CD14-positive monocyte (primary cell): ENCODE measurements around the gene EFCC1. TPM values are rescaled to one million over a fixed set of nuclear protein-coding genes. Genes with fewer than 3 reads are reported as not detected.

Experiments
- DNase-seq, 3 donors: peaks; one replicate each; pipeline ENCODE4 v3.0.0-alpha.2; 2011 to 2022
- H2AFZ ChIP-seq: 2 replicates; pipeline ENCODE4 v1.6.0; 2012; ENCODE audit warnings: mild to moderate bottlenecking, low read depth, low read length, inconsistent platforms; ENCODE audit not compliant: insufficient read depth, poor library complexity, severe bottlenecking
- H3K27ac ChIP-seq, 2 donors: 1 replicate in 1 of 2; 2 replicates in 1 of 2; pipeline ENCODE4 v1.5.1; 2012 to 2013; ENCODE audit warnings: low read length in 2 of 2, control low read depth in 1 of 2, inconsistent platforms in 1 of 2, low read depth in 1 of 2, mild to moderate bottlenecking in 1 of 2
- H3K27me3 ChIP-seq, 2 donors: one replicate each; pipeline versions ENCODE4 v1.6.0 to v1.6.1; 2011 to 2013; ENCODE audit warnings: low read length in 2 of 2; ENCODE audit not compliant: control insufficient read depth in 2 of 2, insufficient read depth in 2 of 2
- H3K36me3 ChIP-seq, 2 donors: replicated peaks in 1 of 2; 1 replicate in 1 of 2; 2 replicates in 1 of 2; pipeline versions ENCODE4 v1.5.1 to v1.6.1; 2012 to 2013; ENCODE audit warnings: low read length in 2 of 2, control low read depth in 1 of 2, inconsistent platforms in 1 of 2, mild to moderate bottlenecking in 1 of 2; ENCODE audit not compliant: insufficient read depth in 2 of 2, control insufficient read depth in 1 of 2
- H3K4me1 ChIP-seq, 2 donors: 1 replicate in 1 of 2; 2 replicates in 1 of 2; pipeline versions ENCODE4 v1.5.1 to v1.6.1; 2012 to 2013; ENCODE audit warnings: low read length in 2 of 2, control low read depth in 1 of 2, inconsistent platforms in 1 of 2, mild to moderate bottlenecking in 1 of 2, moderate library complexity in 1 of 2; ENCODE audit not compliant: insufficient read depth in 2 of 2, control insufficient read depth in 1 of 2
- H3K4me2 ChIP-seq: replicated peaks from 2 replicates; pipeline ENCODE3; 2012; ENCODE audit warnings: low read length, moderate library complexity, mild to moderate bottlenecking; ENCODE audit not compliant: poor library complexity, severe bottlenecking; ENCODE audit errors: extremely low read depth
- H3K4me3 ChIP-seq, 3 experiments: fragments of 200-600 bp in 1 of 3; sonication (generic) in 1 of 3; replicated peaks in 1 of 3; 1 replicate in 2 of 3; 2 replicates in 1 of 3; pipeline ENCODE4 v1.5.1; 2011 to 2013; ENCODE audit warnings: low read length in 3 of 3, mild to moderate bottlenecking in 3 of 3, control low read depth in 2 of 3, low read depth in 2 of 3, inconsistent platforms in 1 of 3, moderate library complexity in 1 of 3
- H3K79me2 ChIP-seq: 2 replicates; pipeline ENCODE4 v1.6.0; 2012; ENCODE audit warnings: mild to moderate bottlenecking, control low read depth, inconsistent platforms, low read length, moderate library complexity; ENCODE audit not compliant: insufficient read depth
- H3K9ac ChIP-seq: 2 replicates; pipeline ENCODE4 v1.6.0; 2017; ENCODE audit warnings: low read length, mild to moderate bottlenecking; ENCODE audit not compliant: insufficient read depth, poor library complexity, severe bottlenecking
- H3K9me3 ChIP-seq, 2 donors: replicated peaks in 1 of 2; 1 replicate in 1 of 2; 2 replicates in 1 of 2; pipeline versions ENCODE4 v1.5.1 to v1.6.1; 2012 to 2013; ENCODE audit warnings: low read length in 2 of 2, control low read depth in 1 of 2; ENCODE audit not compliant: control insufficient read depth in 1 of 2, insufficient read depth in 1 of 2
- H4K20me1 ChIP-seq: 2 replicates; pipeline ENCODE4 v1.6.0; 2012; ENCODE audit warnings: mild to moderate bottlenecking, low read length, control low read depth, moderate library complexity; ENCODE audit not compliant: insufficient read depth
- H3K27ac Mint-ChIP-seq, 7 donors: one replicate each; pipeline ENCODE4 v1.8.0; 2020; ENCODE audit warnings: mild to moderate bottlenecking in 7 of 7, mixed read lengths in 7 of 7, moderate library complexity in 6 of 7, inconsistent platforms in 2 of 7
- H3K27me3 Mint-ChIP-seq, 3 donors: one replicate each; pipeline ENCODE4 v1.8.0; 2021 to 2022; ENCODE audit warnings: low read depth in 3 of 3, mild to moderate bottlenecking in 3 of 3, mixed read lengths in 3 of 3, moderate library complexity in 3 of 3, inconsistent platforms in 1 of 3
- H3K36me3 Mint-ChIP-seq, 2 donors: one replicate each; pipeline ENCODE4 v1.8.0; 2020; ENCODE audit warnings: mixed read lengths in 2 of 2, inconsistent platforms in 1 of 2, mild to moderate bottlenecking in 1 of 2
- H3K4me1 Mint-ChIP-seq: one replicate; pipeline ENCODE4 v1.8.0; 2020; ENCODE audit warnings: mild to moderate bottlenecking, mixed read lengths
- H3K4me3 Mint-ChIP-seq, 2 donors: one replicate each; pipeline ENCODE4 v1.8.0; 2020; ENCODE audit warnings: mild to moderate bottlenecking in 2 of 2, mixed read lengths in 2 of 2, moderate library complexity in 1 of 2
- H3K9me3 Mint-ChIP-seq, 7 donors: one replicate each; pipeline ENCODE4 v1.8.0; 2020 to 2022; ENCODE audit warnings: mixed read lengths in 7 of 7, mild to moderate bottlenecking in 6 of 7, moderate library complexity in 6 of 7, inconsistent platforms in 2 of 7
- CTCF ChIP-seq: fragments of 200-600 bp; IDR thresholded peaks from one replicate; pipeline ENCODE4 v1.8.0; 2022; ENCODE audit warnings: antibody characterized with exemption, mild to moderate bottlenecking
- WGBS: methylation state at CpG from one replicate; pipeline ENCODE4 v1.1.5; 2013; ENCODE audit warnings: missing lambda C conversion rate; ENCODE audit not compliant: insufficient coverage; 5-methylcytosine and 5-hydroxymethylcytosine counted together
- intact Hi-C, 2 donors: fragments of 100-400 bp; cut with micrococcal nuclease; formaldehyde crosslinking; loops; one replicate each; pipeline versions ENCODE4 v1.15.0 to v1.15.1; 2023
- polyA plus RNA-seq, 3 donors: library from polyadenylated mRNA; depleted of rRNA in 1 of 3; unstranded in 2 of 3; stranded (reverse) in 1 of 3; fragments of 300-500 nt in 2 of 3; fragments of >200 nt in 1 of 3; fragmentation: Illumina TruSeq in 2 of 3; gene quantifications; 1 replicate in 2 of 3; 2 replicates in 1 of 3; pipeline ENCODE4 v1.2.3, GENCODE V29; 2012 to 2021

EFCC1 gene
- polyA plus RNA-seq, 3 donors, result 0.11 to 0.15 TPM; not detected in 1

DNA sequence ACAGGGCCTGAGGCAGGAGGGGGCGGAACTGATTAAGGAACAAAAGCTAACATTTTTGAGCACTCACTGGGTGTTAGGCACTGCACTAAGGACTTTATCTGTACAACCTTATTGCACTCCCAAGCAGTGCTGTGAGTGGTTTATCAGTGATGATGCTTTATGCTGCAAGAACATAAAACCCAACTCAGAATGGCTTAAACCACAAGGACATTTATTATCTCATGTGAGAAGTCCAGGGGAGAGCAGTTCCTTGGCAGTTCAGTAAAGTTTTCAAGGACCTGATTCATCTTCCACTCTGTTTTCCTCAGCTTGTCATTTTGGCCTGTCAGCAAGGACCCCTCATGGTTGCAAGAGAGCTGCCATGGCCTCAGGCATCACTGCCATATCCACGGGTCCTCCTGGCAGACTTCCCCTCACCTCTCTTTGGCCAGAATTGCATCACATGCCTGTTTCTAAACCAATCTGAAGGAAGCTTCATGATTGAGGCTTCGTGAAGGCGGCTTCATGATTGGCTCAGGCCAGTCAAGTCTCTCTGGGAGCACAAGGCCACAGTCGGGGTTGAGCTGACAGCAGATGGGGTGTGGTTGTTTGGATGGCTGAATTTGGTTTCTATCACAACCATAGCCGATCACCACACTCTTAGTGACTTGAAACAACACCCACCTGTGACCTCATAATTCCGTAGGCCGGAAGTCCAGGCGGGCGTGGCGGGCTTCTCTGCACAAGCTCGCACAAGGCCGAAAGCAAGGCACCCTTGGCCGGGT, 15.8 kb downstream of the EFCC1 start:
- H3K4me3 Mint-ChIP-seq, result no peak overlapping the region
- Histone ChIP-seq H3K4me2 (peak overlapping the region; percentile 35), H3K27ac (no peak overlapping the region), H3K36me3 (no peaks in the 10 kb centered on the region), H3K9ac (no peak overlapping the region), H3K79me2 (no peaks in the 10 kb centered on the region), H3K27me3 (no peaks in the 10 kb centered on the region), H3K4me3 (no peak overlapping the region), H3K9me3 (peaks cover 0 to 3% of the 10 kb centered on the region in 2 donors), H3K4me1 (peaks cover 16 to 19% of the 10 kb centered on the region in 2 donors), H4K20me1 (no peaks in the 10 kb centered on the region), H2AFZ (no peak overlapping the region)
- no peaks in the 10 kb centered on the region for H3K9me3 Mint-ChIP-seq
- 87% methylated on average over 10 of the region's 14 CpGs for WGBS
- peaks cover 20% of the 10 kb centered on the region for H3K4me1 Mint-ChIP-seq
- intact Hi-C loops, result no loop called here
- no peak for DNase-seq
- TF ChIP-seq CTCF, result no peak
- H3K27ac Mint-ChIP-seq, result peak overlapping the region in 1 of 7 donors; percentile 32
- H3K36me3 Mint-ChIP-seq, result peaks cover 0 to 2% of the 10 kb centered on the region in 2 donors
- H3K27me3 Mint-ChIP-seq, result peaks cover 5 to 7% (median 6%) of the 10 kb centered on the region in 3 donors

GRCh38 chr3:129017484-129017899, 16.4 kb downstream of the EFCC1 start:
- 93% methylated on average over 5 of the region's 7 CpGs for WGBS
- no peak overlapping the region for H2AFZ ChIP-seq
- no peak overlapping the region for H3K27ac Mint-ChIP-seq
- H3K79me2 ChIP-seq, result no peaks in the 10 kb centered on the region
- no peaks in the 10 kb centered on the region for H3K36me3 ChIP-seq
- H3K9me3 ChIP-seq, result peaks cover 0 to 3% of the 10 kb centered on the region in 2 donors
- H3K27me3 Mint-ChIP-seq, result peaks cover 7 to 8% (median 7%) of the 10 kb centered on the region in 3 donors
- DNase-seq, result no peak
- no peaks in the 10 kb centered on the region for H3K9me3 Mint-ChIP-seq
- H3K4me2 ChIP-seq, result no peak overlapping the region
- peaks cover 16 to 19% of the 10 kb centered on the region in 2 donors for H3K4me1 ChIP-seq
- TF ChIP-seq CTCF, result no peak
- peaks cover 0 to 2% of the 10 kb centered on the region in 2 donors for H3K36me3 Mint-ChIP-seq
- H3K4me3 Mint-ChIP-seq, result no peak overlapping the region
- H3K27me3 ChIP-seq, result no peaks in the 10 kb centered on the region
- intact Hi-C loops, result no loop called here
- H3K4me3 ChIP-seq, result no peak overlapping the region
- H3K4me1 Mint-ChIP-seq, result peaks cover 20% of the 10 kb centered on the region
- no peaks in the 10 kb centered on the region for H4K20me1 ChIP-seq
- no peak overlapping the region for H3K27ac ChIP-seq
- no peak overlapping the region for H3K9ac ChIP-seq
